WERI-Rb-1 (cell line): ENCODE results near the gene ARNT2.

Experiments
- DNase-seq: peaks from one replicate; pipeline ENCODE4 v3.0.0-alpha.2; 2020
- H3K27ac ChIP-seq: fragments of 250-450 bp; sonication (Bioruptor Pico); 2 replicates; pipeline ENCODE4 v1.5.1; 2020; ENCODE audit warnings: mild to moderate bottlenecking, moderate library complexity
- H3K27me3 ChIP-seq: fragments of 250-450 bp; sonication (Bioruptor Pico); 2 replicates; pipeline ENCODE4 v1.5.1; 2021; ENCODE audit warnings: mild to moderate bottlenecking, low read depth, moderate library complexity; ENCODE audit not compliant: insufficient read depth, severe bottlenecking
- H3K36me3 ChIP-seq: fragments of 250-450 bp; sonication (Bioruptor Pico); 2 replicates; pipeline ENCODE4 v1.5.1; 2020; ENCODE audit warnings: mild to moderate bottlenecking, moderate library complexity
- H3K4me3 ChIP-seq: 2 replicates; pipeline ENCODE4 v1.5.1; 2011; ENCODE audit warnings: low read depth, mild to moderate bottlenecking, control low read depth, low read length
- H3K9me3 ChIP-seq: fragments of 250-450 bp; sonication (Bioruptor Pico); 2 replicates; pipeline ENCODE4 v1.5.1; 2021; ENCODE audit warnings: mild to moderate bottlenecking, moderate library complexity; ENCODE audit not compliant: severe bottlenecking
- CTCF ChIP-seq: IDR thresholded peaks from 2 replicates; pipeline ENCODE4 v1.5.1; 2011; ENCODE audit warnings: low read depth, mild to moderate bottlenecking, control low read depth, inconsistent platforms, low read length

ARNT2 gene

GRCh38 chr15:80405970-80406369 is 1.8 kb downstream of the ARNT2 start:
- no peak for DNase-seq
- Histone ChIP-seq H3K36me3 (no peaks in the 10 kb centered on the region), H3K27ac (no peak overlapping the region), H3K27me3 (no peaks in the 10 kb centered on the region), H3K9me3 (no peaks in the 10 kb centered on the region), H3K4me3 (no peak overlapping the region)
- no peak for TF ChIP-seq CTCF

GRCh38 chr15:80411788-80412288 is 7.7 kb downstream of the ARNT2 start:
- H3K27me3 ChIP-seq, result no peaks in the 10 kb centered on the region
- TF ChIP-seq CTCF, result no peak
- no peak overlapping the region for H3K27ac ChIP-seq
- no peak for DNase-seq
- no peaks in the 10 kb centered on the region for H3K9me3 ChIP-seq
- no peaks in the 10 kb centered on the region for H3K36me3 ChIP-seq
- no peak overlapping the region for H3K4me3 ChIP-seq

- Histone ChIP-seq H3K9me3 (no peaks in the 10 kb centered on the region), H3K27me3 (no peaks in the 10 kb centered on the region), H3K36me3 (no peaks in the 10 kb centered on the region), H3K27ac (no peak overlapping the region), H3K4me3 (no peak overlapping the region)
- DNase-seq, result no peak
- no peak for TF ChIP-seq CTCF
These were observed 10.6 kb downstream of the ARNT2 start for GRCh38 chr15:80414546-80415357.

- Histone ChIP-seq H3K4me3 (no peak overlapping the region), H3K27ac (no peak overlapping the region), H3K36me3 (no peaks in the 10 kb centered on the region), H3K9me3 (no peaks in the 10 kb centered on the region), H3K27me3 (no peaks in the 10 kb centered on the region)
- no peak for DNase-seq
- TF ChIP-seq CTCF, result no peak
These were observed 11.1 kb downstream of the ARNT2 start for GRCh38 chr15:80415358-80415670.

- no peak for DNase-seq
- TF ChIP-seq CTCF, result no peak
- Histone ChIP-seq H3K9me3 (no peaks in the 10 kb centered on the region), H3K27me3 (no peaks in the 10 kb centered on the region), H3K4me3 (no peak overlapping the region), H3K27ac (no peak overlapping the region), H3K36me3 (no peaks in the 10 kb centered on the region)
These were observed 12.5 kb downstream of the ARNT2 start for GRCh38 chr15:80416702-80417101.
